ENCODE data around the gene HSPA1L. TPM values are rescaled to one million over a fixed set of nuclear protein-coding genes. Genes with fewer than 3 reads are reported as not detected.
"Not testable (repeated sequence)": the region's sequence is repeated elsewhere in the genome, so short reads cannot be mapped to it uniquely, and the experiment has no call there.

Gene HSPA1L
- total RNA-seq, 2 donors from 2014 or later = 1.5 to 8.5 TPM

DNA sequence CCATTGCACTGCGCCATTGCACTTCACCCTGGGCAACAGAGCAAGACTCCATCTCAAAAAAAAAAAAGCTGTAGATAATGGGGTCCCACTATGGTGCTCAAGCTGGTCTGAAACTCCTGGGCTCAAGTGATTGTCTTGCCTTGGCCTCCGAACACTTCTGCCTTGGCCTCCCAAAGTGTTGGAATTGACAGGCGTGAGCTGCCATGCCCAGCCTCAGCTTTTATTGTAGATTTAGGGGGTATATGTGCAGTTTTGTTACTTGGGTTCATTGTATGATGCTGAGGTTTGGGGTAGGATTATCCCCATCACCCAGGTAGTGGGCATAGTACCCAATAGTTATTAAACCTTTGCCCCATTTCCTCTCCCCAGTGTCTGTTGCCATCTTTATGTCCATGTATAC lies 23.9 kb upstream of the HSPA1L start:
- TF ChIP-seq, protein P1, sequence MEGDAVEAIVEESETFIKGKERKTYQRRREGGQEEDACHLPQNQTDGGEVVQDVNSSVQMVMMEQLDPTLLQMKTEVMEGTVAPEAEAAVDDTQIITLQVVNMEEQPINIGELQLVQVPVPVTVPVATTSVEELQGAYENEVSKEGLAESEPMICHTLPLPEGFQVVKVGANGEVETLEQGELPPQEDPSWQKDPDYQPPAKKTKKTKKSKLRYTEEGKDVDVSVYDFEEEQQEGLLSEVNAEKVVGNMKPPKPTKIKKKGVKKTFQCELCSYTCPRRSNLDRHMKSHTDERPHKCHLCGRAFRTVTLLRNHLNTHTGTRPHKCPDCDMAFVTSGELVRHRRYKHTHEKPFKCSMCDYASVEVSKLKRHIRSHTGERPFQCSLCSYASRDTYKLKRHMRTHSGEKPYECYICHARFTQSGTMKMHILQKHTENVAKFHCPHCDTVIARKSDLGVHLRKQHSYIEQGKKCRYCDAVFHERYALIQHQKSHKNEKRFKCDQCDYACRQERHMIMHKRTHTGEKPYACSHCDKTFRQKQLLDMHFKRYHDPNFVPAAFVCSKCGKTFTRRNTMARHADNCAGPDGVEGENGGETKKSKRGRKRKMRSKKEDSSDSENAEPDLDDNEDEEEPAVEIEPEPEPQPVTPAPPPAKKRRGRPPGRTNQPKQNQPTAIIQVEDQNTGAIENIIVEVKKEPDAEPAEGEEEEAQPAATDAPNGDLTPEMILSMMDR (IDR thresholded peaks at IDR 0.05) = no peak
- TF ChIP-seq POLR2AphosphoS5 (IDR thresholded peaks at IDR 0.05) (no peak), POLR2A (IDR thresholded peaks at IDR 0.05) (no peak)
- intact Hi-C loops (cut with DNase I) = no loop called here

DNA sequence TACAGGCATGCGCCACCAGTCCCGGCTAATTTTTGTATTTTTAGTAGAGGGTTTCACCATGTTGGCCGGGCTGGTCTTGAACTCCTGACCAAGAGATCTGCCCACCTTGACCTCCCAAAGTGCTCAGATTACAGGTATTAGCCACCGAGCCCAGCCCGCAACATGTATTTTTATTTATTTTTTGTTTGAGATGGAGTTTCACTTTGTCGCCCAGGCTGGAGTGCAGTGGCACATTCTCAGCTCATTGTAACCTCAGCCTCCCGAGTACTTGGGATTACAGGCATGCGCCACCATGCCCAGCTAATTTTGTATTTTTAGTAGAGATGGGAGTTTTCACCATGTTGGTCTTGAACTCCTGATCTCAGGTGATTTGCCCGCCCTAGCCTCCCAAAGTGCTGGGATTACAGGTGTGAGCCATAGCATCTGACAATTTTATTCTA lies 23.1 kb upstream of the HSPA1L start:
- whole genome bisulfite sequencing = 87% methylated on average over 9 of the region's 9 CpGs
- H3K4me3 ChIP-seq; H3K27ac ChIP-seq; H3K9me3 ChIP-seq; intact Hi-C loops (cut with DNase I); H3K36me3 ChIP-seq; DNase-seq (ENCODE audit: low spot score); H3K27me3 ChIP-seq (replicated peaks; ENCODE audit: insufficient read depth): not testable (repeated sequence)
- H3K4me1 ChIP-seq (replicated peaks) = peaks cover 14% of the 10 kb centered on the region

More for the DNA sequence above, 23.9 kb upstream of the HSPA1L start:
- no peak overlapping the region for H3K27ac ChIP-seq
- H3K4me1 ChIP-seq (replicated peaks) = peaks cover 14% of the 10 kb centered on the region
- no peaks in the 10 kb centered on the region for H3K27me3 ChIP-seq (replicated peaks; ENCODE audit: insufficient read depth)
- DNase-seq (ENCODE audit: low spot score) = no peak
- no peaks in the 10 kb centered on the region for H3K9me3 ChIP-seq
- no peak overlapping the region for H3K4me3 ChIP-seq
- 93% methylated on average over 3 of the region's 3 CpGs for WGBS
- H3K36me3 ChIP-seq = peaks cover 0 to 3% of the 10 kb centered on the region in 2 donors

DNA sequence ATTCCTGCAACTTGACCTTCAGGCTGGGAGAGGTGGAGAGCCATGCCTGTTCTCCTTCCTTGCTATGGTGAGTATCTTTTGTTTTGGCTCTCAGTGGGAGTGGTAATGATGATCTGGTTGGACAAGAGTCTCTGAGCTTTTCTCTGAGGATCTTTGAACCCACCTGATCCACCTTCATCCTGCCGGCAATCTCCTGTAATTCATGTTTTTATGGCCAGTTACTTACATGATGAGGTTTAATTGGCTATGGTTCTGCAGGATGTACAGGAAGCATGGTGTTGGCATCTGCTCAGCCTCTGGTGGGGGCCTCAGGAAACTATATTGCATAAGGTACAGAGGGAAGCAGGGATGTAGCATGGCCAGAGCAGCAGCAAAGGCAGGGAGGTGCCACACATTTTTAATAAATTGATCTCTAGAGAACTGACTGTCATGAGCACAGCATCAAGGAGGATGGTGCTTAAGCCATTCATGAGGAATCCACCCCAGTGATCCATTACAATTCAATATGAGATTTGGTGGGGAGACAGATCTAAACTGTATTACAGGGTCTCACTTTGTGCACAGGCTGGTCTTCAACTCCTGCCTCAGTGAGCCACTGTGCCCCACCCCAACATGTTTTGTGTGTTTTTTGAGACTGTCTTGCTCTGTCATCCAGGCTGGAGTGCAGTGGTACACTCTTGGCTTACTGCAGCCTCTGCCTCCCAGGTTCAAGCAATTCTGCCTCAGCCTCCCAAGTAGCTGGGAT lies 22.5 kb upstream of the HSPA1L start:
- WGBS = 6% methylated on average over 1 of the region's 1 CpG
- Histone ChIP-seq H3K27ac (peak overlapping the region; percentile 97), H3K4me1 (replicated peaks) (peaks cover 14% of the 10 kb centered on the region), H3K9me3 (no peaks in the 10 kb centered on the region), H3K27me3 (replicated peaks; ENCODE audit: insufficient read depth) (no peaks in the 10 kb centered on the region), H3K36me3 (peaks cover 0 to 3% of the 10 kb centered on the region in 2 donors), H3K4me3 (peak overlapping the region in 1 of 2 donors; percentile 80)
- intact Hi-C loops (cut with DNase I) = no loop called here
- no peak for TF ChIP-seq POLR2A (IDR thresholded peaks at IDR 0.05)
- no peak for DNase-seq (ENCODE audit: low spot score)

DNA sequence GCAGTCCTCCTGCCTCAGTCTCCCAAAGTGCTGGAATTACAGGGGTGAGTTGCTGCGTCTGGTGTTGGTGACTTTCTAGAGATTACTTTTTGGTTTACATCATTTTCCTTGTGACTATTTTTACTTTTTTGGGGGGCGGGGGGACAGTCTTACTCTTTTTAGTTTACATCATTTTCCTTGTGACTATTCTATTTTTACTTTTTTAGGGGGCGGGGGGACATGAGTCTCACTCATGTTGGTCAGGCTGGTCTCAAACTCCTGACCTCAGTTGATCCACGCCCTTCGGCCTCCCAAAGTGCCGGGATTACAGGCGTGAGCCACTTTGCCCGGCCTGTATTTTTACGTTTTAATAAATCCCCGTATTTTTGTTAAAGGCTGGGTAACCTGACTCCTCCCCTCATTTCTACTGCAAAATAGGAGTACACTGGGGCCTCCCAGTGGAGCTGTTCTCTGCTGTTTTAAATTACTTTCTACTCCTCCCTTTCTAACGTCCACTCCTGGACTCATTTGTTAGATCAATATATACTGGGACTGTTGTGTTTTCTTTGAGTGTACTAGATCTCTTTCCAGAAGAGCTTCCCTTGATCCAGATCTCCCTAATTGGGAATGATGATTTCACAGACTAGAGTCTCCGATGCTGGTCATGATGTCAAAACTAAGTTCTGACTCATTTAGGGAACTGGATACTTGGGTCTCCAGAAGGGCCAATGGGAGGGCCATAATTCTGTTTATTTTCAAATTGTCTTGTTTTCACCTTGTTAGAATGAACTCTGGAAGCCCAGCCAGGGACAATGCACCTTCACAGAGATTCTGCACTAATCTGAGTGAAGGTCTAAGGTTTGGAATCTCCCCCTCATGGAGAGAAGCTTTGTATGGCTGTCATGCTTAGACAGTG lies 21.6 kb upstream of the HSPA1L start:
- no peaks in the 10 kb centered on the region for H3K9me3 ChIP-seq
- intact Hi-C loops (cut with DNase I) = no loop called here
- 18% methylated on average over 12 of the region's 12 CpGs for WGBS
- H3K36me3 ChIP-seq = peaks cover 0 to 3% of the 10 kb centered on the region in 2 donors
- no peak for TF ChIP-seq POLR2A (IDR thresholded peaks at IDR 0.05)
- TF ChIP-seq, protein P1 (IDR thresholded peaks at IDR 0.05) = peak in 1 of 4 experiments; percentile 19
- peak overlapping the region; percentile 70 to 80 for H3K4me3 ChIP-seq
- no peaks in the 10 kb centered on the region for H3K27me3 ChIP-seq (replicated peaks; ENCODE audit: insufficient read depth)
- H3K4me1 ChIP-seq (replicated peaks) = peaks cover 15% of the 10 kb centered on the region
- H3K27ac ChIP-seq = peak overlapping the region; percentile 97
- DNase-seq (ENCODE audit: low spot score) = no peak

DNA sequence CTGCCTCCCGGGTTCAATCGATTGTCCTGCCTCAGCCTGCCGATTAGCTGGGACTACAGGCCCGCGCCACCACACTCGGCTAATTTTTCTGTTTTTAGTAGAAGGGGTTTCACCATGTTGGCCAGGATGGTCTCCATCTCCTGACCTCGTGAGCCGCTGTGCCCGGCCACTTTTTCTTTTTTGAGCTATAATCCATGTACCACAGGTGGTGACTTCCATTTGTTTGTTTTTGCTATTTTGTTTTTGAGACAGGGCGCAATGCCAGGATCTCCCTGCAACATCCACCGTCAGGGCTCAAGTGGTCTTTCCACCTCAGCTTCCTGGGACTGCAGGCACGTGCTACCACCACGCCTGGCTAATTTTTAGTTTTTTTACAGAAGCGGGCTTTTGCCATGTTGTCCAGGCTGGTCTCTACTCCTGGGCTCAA lies 21.0 kb upstream of the HSPA1L start:
- TF ChIP-seq, protein P1 (IDR thresholded peaks at IDR 0.05) = no peak
- TF ChIP-seq POLR2AphosphoS5 (IDR thresholded peaks at IDR 0.05) = no peak
- no peak for TF ChIP-seq POLR2A (IDR thresholded peaks at IDR 0.05)
- intact Hi-C loops (cut with DNase I) = no loop called here
- Histone ChIP-seq H3K36me3 (peaks cover 0 to 3% of the 10 kb centered on the region in 2 donors), H3K9me3 (no peaks in the 10 kb centered on the region), H3K4me3 (peak overlapping the region; percentile 70 to 80), H3K27me3 (replicated peaks; ENCODE audit: insufficient read depth) (no peaks in the 10 kb centered on the region), H3K4me1 (replicated peaks) (peaks cover 19% of the 10 kb centered on the region), H3K27ac (peak overlapping the region; percentile 97)
- WGBS = 14% methylated on average over 14 of the region's 14 CpGs
- no peak for DNase-seq (ENCODE audit: low spot score)
